GM21576 (cell line): ENCODE results near the gene TBX1.
"Not testable (repeated sequence)": the region's sequence is repeated elsewhere in the genome, so short reads cannot be mapped to it uniquely, and the experiment has no call there.

Experiments used
- ATAC-seq: cut with Tn5 transposase; IDR thresholded peaks from one replicate; pipeline ENCODE4 v1.9.1; 2021; ENCODE audit warnings: mild to moderate bottlenecking, moderate library complexity; ENCODE audit not compliant: unreplicated experiment

Gene TBX1

DNA sequence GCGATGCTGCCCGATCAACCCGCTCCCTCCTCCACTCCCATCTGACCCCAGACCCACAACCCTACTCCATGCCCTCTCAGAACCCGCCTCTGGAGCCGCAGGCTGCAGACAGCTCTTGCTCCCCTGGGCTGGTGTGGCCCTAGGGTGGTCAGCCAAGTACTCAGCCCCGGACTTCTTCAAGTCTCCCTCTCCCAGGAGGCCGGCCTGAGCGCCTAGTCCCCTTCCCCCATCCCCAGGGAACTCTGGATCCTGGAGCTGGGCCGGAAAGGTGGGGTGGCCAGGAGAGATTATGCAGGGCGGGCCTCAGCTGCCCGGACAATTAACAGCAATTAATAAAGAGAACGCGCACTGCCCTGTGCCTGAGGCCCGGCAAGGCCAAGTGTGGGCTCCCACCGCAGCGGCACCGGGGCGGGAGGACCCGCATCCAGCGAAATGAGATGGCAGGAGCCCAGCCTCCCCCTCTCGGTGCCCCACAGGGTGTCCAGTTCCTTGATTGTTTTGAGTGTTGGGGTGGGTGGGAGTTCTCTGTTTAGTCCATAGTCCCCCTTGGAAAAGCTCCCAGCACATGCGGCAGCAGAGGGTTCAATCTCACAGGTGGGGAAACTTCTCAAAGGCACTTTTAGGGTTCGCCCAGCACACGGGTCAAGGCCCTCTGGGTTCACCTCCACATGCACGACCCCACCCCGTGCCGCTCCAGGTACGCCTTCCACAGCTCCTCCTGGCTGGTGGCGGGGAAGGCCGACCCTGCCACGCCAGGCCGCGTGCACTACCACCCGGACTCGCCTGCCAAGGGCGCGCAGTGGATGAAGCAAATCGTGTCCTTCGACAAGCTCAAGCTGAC lies 3.1 kb downstream of the TBX1 start:
- no peak for ATAC-seq

DNA sequence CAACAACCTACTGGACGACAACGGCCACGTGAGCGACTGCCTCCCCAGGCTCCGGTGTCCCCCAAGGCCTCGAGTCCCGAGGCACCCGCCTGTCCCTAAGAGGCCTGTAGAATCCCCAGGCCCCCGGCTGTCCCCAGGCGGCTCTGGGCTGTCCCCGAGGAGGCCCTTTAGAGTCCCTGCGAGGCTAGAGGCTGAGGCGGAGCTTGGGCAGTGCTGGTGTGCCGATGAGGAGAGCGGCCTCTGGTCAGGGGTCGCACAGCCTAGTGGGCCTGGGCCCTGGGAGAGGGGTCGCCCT lies 3.7 kb downstream of the TBX1 start:
- ATAC-seq = no peak

DNA sequence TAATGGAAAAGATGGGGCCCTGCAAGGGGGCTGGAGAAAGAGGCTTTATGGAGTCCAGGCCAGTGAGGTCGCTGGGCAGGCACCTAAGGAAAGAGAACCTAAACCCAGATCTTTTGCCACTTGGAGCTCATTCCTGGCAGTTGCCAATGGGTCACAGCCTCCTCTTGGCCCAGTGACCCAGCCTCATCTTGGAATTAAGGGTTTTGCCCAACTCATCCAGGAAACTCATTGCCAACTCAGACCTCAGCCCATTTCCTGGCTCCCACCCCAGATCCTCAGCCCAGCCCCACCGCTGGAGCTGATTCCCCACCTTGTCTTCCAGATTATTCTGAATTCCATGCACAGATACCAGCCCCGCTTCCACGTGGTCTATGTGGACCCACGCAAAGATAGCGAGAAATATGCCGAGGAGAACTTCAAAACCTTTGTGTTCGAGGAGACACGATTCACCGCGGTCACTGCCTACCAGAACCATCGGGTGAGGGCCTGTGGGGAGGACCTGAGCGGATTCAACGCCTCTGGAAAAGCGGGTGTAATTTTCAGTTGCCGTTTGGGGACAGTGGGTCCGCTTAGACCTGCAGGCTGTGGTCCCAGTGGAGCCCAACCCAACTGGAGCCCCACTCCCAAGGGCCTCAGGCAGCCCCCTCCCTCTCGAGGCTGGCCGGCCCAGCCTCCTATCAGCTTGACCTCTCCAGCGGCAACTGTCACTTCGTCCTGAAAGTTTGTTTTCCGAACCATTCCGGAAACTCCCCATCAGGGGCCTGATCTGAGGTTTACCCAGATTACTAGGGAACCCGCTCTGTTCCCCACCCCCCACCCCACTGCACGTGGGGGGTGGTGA lies 4.3 kb downstream of the TBX1 start:
- no peak for ATAC-seq

DNA sequence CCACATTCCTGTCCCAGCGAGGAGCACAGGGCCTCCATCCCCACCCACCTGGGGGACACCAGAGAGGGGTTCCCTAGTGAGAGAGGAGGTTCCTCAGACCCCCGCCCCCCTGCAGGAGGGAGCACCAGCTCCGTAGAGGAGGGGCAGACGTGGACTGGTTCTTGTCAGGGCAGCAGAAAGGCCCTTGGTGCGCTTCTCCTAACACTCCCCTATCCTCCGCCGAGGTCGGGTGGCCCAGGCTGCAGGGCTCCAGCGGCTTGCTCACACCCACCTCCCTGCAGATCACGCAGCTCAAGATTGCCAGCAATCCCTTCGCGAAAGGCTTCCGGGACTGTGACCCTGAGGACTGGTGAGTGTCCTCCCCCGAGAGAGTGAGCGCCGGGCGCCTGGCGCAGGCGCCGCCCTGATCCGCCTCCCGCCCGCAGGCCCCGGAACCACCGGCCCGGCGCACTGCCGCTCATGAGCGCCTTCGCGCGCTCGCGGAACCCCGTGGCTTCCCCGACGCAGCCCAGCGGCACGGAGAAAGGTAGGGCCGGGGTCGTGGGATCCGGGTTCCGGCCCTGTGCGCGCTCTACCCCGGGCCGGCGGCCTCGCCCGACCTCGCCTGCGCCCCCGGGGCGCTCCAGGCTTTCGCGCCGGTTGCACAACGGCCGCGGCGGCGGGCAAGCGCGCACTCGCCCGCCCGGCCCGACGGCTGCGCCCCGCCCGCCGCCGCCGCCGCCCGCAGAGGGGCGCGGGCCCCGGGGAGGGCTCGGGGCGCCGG lies 5.1 kb downstream of the TBX1 start:
- ATAC-seq = no peak

DNA sequence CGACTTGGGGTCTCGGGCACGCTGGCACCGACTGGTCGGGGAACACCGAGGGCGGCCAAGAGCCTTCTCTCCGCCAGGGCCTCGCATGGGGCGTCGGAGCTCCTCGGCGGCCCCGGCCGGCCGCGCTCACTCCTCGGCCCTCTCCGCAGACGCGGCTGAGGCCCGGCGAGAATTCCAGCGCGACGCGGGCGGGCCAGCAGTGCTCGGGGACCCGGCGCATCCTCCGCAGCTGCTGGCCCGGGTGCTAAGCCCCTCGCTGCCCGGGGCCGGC lies 5.6 kb downstream of the TBX1 start:
- no peak for ATAC-seq

DNA sequence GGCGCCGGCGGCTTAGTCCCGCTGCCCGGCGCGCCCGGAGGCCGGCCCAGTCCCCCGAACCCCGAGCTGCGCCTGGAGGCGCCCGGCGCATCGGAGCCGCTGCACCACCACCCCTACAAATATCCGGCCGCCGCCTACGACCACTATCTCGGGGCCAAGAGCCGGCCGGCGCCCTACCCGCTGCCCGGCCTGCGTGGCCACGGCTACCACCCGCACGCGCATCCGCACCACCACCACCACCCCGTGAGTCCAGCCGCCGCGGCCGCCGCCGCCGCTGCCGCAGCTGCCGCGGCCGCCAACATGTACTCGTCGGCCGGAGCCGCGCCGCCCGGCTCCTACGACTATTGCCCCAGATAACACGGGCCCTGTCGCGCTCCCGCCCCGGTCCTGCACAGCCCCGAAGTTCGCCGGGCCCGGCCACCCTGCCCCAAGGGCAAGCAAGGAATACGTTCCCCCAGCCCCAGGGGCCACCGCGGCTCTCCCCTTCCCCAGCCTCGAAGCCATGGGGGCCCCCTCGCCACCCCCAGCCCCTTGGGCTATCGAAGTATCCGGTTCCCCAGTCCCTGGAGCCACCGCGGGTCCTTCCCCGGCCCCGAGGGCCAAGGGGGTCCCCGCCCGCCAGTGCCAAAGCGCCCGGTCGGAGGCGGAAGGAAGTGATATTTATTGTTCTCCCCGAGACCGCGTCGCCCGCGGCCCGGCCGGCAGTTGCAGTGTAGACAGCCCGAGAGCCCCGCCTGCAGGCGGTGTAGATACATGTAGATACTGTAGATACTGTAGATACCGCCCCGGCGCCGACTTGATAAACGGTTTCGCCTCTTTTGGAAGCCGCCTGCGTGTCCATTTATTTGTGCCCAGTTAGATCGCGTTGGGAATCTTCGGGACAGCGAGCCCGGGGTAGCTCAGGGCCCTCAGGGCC lies 6.2 kb downstream of the TBX1 start:
- ATAC-seq = no peak

DNA sequence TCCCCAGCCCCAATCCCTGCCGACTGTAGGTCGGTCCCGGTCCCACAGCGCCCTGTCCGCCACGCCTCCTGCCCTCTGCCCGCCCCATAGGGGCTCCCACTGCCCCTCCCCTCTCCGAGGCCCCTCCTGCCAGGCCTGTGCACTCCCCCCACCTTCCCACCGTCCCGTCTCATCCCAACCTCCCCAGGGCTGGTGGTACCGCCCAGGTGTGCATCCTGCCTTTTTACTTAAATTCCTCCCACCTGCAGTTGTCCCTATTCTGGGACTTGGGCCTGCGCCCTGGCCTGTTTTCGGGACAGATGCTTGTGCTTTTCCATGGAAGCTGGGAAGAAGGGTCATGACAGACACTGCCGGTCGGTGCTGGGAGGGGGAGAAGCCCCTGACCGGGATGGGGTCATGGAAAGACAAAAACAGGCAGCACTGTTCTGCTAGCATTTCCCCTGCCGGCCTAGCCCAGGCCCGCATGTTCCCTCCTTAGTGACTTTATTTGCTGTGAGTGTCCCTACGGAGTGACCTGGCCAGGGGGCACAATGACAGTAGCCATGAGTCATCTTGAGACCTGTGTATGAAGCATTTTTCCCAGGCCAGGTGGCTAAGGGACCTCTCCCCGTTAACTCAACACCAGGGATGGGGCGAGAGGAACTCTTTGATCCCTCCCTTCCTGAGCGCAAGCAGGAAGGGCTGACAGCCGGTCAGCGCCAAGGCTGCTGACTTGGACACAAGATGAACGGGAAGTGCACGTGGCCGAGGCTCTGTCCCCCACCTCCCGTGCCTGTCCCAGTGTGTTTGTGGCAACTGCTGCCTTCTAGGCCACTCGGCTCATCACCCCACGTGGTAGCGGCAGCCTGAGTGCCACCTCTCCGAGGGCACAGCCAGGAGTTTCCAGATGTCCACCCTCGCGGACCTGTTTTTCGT lies 7.1 kb downstream of the TBX1 start:
- no peak for ATAC-seq

DNA sequence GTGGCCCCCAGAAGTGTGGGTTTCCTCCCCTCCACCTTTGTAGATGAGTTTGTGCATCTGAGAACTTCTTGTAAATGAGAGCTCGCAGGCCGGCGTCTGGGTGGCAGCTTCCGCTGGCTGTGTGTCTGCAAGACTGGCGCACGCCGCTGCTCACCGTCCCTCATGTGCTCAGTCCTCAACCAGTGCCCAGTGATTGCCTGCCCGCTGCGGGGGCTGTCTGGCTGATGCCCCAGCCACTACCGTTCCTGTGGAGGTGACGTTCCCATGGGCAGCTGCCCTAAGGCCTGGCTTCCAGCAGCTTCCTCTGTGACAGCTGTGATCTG lies 8.8 kb downstream of the TBX1 start:
- ATAC-seq = no peak

DNA sequence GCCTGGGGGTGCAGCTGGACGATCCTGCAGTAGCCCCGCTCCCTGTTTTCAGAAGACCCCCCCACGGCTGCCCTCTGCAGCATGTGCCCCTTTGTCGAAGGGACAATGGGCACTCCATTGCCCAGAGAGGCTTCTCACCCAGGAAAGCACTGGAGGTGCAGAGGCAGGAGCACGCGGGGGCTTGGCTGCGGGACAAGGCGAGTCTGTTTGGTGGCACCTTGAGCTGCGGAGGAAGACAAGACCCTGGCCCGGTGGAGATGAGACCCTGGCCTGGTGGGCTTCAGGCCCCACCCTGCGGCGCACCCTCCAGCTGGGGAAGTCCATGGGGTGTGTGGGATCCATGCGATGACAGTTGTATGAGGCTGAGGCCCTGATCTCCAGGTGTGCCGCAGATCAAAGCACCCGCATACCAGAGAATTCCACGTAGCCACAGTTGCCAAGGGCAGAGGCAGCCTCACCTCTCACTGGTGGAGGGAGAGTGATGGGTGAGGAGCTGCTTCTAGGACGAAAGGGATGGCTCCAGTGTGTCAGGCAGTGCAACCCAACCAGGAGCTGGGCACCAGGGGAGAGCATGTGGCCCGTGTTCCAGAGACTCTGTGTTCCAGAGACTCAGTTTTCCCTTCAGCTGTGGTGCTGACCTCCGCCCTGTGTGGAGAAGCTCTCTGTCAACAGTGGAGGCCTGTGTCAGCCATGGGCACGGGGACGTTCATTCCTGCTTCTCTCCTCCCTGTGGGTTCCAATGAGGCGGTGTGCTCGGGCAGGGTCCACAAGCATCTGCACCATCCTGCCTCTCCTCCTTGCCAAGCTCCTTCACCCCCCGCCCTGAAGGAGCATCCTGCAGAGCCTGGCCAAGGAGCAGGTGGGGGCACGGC lies 10.0 kb downstream of the TBX1 start:
- ATAC-seq = no peak

DNA sequence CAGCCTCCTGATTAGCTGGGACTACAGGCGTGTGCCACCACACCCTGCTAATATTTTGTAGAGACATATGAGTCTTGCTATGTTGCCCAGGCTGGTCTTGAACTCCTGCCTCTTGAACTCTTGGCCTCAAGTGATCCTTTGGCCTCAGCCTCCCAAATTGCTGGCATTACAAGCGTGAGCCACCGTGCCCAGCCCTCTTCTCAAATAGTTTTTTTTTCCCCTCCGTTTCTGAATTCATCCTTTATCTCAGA lies 11.8 kb downstream of the TBX1 start:
- ATAC-seq = no peak

DNA sequence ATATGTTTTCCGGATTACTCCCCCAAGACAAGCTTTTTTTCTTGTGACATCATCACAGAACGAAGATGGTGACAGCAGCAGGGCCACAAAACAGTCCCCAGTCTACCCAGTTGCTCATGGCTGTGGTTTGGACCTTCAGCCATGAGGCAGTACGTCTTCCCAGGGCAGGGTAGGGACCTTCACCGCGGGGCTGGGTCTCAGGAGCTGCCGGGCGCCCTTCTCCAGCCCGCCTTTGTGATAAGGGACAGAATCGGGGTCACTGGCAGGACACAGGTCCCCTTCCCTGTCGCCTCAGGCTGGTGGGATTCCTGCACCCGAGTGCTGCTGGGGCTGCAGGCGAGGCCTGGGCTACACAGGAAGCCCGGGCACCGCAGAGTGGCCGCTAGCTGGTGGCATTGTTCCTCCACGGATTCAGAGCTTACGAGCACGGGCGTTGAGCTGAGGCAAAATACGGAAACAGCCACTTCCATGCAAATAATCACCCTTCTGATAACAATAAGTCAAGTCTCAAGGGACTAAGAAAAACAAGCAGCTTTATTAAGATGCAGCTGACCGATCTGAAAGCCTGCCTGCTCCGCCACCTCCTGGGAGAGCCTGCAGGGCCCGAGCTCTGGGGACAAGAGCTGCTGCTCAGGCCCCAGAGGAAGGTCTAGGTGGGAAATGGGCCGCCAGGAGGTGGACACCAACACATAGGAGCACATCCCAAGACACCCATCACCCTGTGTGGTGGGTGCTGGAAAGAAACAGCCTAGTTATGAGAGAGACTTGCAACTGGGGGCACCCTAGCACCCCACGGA lies 12.3 kb downstream of the TBX1 start:
- ATAC-seq = no peak

DNA sequence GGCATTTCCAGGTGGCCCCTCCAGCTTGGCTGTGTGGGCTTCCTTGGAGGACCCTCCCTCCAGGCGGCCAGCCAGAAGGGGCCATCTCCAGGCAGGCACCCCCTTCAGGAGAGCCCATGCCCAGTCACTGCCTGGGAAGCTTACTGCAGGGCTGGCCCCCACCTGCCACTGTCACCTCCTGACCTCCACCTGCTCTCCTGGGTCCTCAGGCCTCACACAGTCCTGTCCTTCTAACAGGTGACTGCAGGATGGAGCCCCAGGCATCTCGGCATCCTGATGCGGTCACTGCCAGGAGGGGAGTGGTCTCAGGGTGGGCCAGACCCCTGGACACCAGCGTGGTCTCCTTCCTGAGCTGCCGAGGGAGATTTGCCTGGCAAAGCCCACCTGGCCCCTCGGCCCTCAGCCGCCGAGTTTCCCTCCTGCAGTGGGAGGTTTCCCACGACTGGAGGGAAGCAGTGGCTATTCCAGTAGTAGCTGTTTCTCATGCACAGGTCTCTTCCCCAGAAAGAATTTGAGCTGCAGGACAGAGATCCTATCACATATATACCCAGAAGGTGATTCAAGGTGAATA lies 13.0 kb downstream of the TBX1 start:
- ATAC-seq = no peak

DNA sequence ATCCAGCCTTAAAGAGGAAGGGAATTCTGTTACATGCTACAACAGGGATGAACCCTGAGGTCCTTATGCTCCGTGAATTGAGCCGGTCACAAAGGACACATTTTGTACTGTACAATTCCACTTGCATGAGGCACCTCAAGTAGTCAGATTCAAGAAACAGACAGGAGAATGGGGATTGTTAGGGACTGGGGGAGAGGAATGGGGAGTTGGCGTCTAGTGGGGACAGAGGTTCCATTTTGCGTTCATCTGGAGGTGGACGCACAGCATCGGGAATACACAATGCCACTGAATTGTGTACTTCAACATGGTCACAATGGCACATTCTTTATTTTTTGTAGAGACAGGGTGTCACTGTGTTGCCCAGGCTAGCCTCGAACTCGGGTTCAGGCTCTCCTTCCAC lies 14.1 kb downstream of the TBX1 start:
- no peak for ATAC-seq

DNA sequence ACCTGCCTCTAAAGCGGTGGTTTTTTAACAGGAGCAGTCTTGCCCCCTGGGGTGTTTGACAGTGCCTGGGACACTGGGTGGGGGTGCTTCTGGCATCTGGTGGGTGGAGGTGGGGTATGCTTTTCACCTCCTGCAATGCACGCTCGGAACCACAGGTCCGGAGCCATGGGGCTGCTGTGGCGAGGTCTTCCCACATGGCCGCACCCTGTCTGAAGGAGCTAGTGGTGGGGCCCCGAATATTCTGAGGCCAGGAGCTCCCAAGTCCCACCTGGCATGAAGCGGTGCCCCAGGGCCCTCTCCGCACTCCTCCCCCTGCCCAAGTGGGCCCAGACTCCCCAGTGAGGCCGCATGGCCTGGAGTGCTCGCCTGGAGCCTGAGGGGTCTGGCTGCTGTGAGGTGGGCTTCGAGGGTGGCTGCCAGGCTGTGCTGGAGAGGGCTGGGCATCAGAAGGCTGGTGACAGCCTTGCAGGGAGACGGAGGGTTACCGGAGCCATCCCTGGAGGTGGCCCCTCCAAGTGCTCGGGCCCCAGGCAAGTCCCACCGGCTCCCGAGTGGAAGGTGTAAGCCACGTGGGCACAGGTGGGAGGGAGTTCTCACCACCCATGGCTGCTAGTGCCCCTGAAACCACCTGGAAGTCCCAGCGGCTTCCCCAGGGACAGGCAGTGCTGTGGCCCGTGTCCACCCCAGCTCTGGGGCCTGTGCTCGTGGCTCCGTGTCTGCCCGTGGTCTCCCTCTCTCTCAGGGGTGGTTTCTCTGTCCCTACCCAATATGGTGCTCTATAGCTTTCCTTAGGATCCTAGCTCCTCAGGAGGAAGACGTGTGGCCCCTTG lies 15.1 kb downstream of the TBX1 start:
- ATAC-seq = no peak

DNA sequence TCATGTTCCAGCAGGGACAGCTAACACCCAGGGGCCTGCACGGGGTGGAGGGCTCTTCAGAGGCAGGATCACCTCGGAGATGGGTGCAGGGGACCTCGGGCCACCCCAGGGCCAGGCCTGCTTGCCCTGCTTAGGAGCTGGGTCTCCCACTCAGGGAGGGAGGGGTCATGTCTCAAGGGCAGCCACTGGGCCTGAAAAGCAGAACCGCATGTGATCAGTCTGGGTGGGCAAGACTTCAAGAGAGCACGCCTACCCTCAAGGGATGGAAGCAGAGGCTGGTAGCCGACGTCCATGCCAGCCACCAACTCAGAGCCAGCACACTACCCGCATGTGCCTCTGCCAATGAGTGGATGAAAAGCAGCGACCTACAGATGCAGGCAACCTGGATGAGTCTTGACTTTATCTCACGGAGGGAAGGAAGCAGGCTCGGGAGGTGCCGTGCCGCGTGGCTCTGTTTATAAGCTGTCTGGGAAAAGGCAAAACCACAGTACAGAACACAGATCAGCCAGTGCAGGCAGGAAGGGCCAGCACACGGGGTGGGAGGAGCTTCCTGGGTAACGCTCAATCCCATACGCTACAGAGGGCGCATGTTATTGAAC lies 16.0 kb downstream of the TBX1 start:
- ATAC-seq = no peak

DNA sequence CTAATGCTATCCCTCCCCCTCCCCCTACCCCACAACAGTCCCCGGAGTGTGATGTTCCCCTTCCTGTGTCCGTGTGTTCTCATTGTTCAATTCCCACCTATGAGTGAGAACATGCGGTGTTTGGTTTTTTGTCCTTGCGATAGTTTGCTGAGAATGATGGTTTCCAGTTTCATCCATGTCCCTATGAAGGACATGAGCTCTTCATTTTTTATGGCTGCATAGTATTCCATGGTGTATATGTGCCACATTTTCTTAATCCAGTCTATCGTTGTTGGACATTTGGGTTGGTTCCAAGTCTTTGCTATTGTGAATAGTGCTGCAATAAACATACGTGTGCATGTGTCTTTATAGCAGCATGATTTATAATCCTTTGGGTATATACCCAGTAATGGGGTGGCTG lies 16.6 kb downstream of the TBX1 start:
- ATAC-seq = not testable (repeated sequence)

DNA sequence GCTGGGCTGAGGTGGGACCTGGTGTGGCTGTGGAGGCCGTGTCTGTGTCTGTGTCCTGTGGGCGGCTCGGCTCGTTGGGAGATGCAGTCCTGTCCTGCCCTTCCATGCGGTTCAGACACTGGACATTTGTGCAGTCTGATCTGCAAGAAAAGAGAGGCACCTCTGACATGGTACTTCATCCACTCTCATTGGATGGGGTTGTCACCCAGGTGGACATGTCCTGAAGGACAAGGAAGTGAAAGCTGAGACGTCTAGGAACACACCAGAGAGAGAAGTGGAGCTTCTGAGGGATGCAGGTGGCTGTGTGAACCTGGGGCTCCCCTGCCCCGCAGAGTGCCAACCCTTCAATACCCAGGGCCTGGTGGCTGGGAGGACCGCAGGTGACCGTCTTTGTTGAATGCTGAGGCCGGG lies 18.4 kb downstream of the TBX1 start:
- no peak for ATAC-seq
